GM20000 (cell line): ENCODE results near the gene NAV2.
"Not testable (repeated sequence)": the region's sequence is repeated elsewhere in the genome, so short reads cannot be mapped to it uniquely, and the experiment has no call there.

Experiments
- DNase-seq: peaks from one replicate; pipeline ENCODE4 v3.0.0; 2012; ENCODE audit warnings: low spot score
- CTCF ChIP-seq: IDR thresholded peaks from 2 replicates; pipeline ENCODE4 v1.5.1; 2012; ENCODE audit warnings: mild to moderate bottlenecking, control low read depth; ENCODE audit errors: extremely low read depth, missing control alignments

Gene NAV2

GRCh38 chr11:20067665-20068064, 355.0 kb downstream of the NAV2 start:
- TF ChIP-seq CTCF = no peak
- no peak for DNase-seq

- no peak for TF ChIP-seq CTCF
- DNase-seq = no peak
Observed at GRCh38 chr11:20068691-20069090, 356.1 kb downstream of the NAV2 start.

- TF ChIP-seq CTCF = no peak
- no peak for DNase-seq
Observed at GRCh38 chr11:20070459-20070858, 357.8 kb downstream of the NAV2 start.

- no peak for DNase-seq
- no peak for TF ChIP-seq CTCF
Observed at GRCh38 chr11:20075627-20076026, 363.0 kb downstream of the NAV2 start.

- TF ChIP-seq CTCF = no peak
- DNase-seq = no peak
Observed at GRCh38 chr11:20078846-20079245, 366.2 kb downstream of the NAV2 start.

DNA sequence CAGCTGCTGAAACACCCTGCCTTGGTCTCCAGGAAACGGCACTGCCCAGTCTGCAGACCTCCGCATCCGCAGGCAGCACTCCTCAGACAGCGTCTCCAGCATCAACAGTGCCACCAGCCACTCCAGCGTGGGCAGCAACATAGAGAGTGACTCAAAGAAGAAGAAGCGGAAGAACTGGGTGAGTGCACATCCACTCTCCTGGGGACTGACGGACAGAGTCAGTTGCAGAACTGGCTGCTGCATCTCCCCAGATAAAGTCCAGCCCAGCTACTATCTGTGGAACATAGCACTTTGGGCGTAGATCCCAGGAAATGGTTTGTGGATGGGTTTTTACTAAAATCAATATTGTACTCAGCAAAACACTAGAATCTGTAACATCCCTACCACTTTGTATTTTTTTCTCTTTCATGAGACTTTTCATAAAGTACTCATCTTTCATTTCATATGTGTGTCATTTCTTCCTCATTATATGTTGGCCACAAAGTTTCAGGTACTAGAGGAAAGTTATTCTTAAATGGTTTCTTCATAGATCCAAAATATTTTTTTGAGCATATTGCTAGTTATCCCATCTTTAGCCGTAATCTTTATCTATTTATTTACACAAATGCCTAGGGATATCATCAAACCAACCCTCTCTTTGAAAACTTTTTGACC, 367.5 kb downstream of the NAV2 start:
- no peak for TF ChIP-seq CTCF
- DNase-seq = no peak

DNA sequence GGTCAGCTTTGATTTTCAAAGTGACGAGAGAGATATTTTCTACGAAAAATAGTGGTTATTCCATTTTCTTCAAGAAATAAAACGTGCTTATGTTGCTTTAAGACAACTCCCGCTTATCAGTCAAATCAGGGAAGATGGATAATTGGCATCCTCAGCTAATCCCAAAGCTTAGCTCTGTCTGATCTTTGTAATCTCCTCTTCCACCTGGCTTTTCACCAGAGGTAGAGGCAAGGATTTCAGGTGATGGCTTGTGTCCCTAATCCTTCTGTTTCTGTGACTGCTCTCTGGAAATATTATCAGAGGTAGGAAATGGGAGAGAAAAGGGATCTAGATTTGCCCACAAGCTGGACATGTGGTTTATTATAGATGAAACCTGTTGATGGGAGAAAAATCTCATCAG, 368.7 kb downstream of the NAV2 start:
- no peak for DNase-seq
- TF ChIP-seq CTCF = no peak

- DNase-seq = not testable (repeated sequence)
Observed at GRCh38 chr11:20083877-20084276, 371.2 kb downstream of the NAV2 start.
